Upper lobe of left lung (tissue), 6 donors: Measurements from ENCODE around the gene KCNK2. TPM values are rescaled to one million over a fixed set of nuclear protein-coding genes. Genes with fewer than 3 reads are reported as not detected.

Source experiments
- ATAC-seq, 2 donors: fragments of 200-7000 bp; cut with Tn5 transposase; one replicate each; pipeline ENCODE4 v1.9.1; 2022; ENCODE audit warnings: mild to moderate bottlenecking in 2 of 2, moderate library complexity in 2 of 2; ENCODE audit not compliant: low FRiP score in 2 of 2
- DNase-seq, 2 donors: peaks; one replicate each; pipeline ENCODE4 v3.0.0-alpha.2; 2019 to 2020
- H3K27ac ChIP-seq, 4 donors: fragments of 200-600 bp; sonication (generic); one replicate each; pipeline ENCODE4 v1.5.1; 2016 to 2019
- H3K27me3 ChIP-seq, 4 donors: fragments of 200-600 bp; sonication (generic); one replicate each; pipeline ENCODE4 v1.5.1; 2017 to 2019
- H3K36me3 ChIP-seq, 4 donors: fragments of 200-600 bp; sonication (generic); one replicate each; pipeline ENCODE4 v1.5.1; 2016 to 2019
- H3K4me1 ChIP-seq, 4 donors: fragments of 200-600 bp; sonication (generic); one replicate each; pipeline ENCODE4 v1.5.1; 2018 to 2019
- H3K4me3 ChIP-seq, 4 donors: fragments of 200-600 bp; sonication (generic); one replicate each; pipeline ENCODE4 v1.5.1; 2017 to 2019; ENCODE audit warnings: mild to moderate bottlenecking in 2 of 4, moderate library complexity in 1 of 4
- H3K9me3 ChIP-seq, 4 donors: fragments of 200-600 bp; sonication (generic); one replicate each; pipeline ENCODE4 v1.5.1; 2018 to 2019
- EP300 ChIP-seq, 4 donors: sonication (generic); formaldehyde crosslinking; IDR thresholded peaks; one replicate each; pipeline ENCODE4 v1.5.1; 2017; ENCODE audit warnings: antibody characterized with exemption in 4 of 4, control low read depth in 2 of 4
- POLR2A ChIP-seq, 4 donors: fragments of 450-650 bp; IDR thresholded peaks; one replicate each; pipeline ENCODE4 v1.5.1; 2016 to 2017; ENCODE audit warnings: antibody characterized with exemption in 4 of 4, mild to moderate bottlenecking in 2 of 4
- POLR2AphosphoS5 ChIP-seq, 2 donors: sonication (generic); formaldehyde crosslinking; IDR thresholded peaks; one replicate each; pipeline ENCODE4 v1.5.1; 2017; ENCODE audit warnings: antibody characterized with exemption in 2 of 2
- WGBS, 2 donors: methylation state at CpG; one replicate each; pipeline ENCODE4 v1.1.5; 2017 to 2018; 5-methylcytosine and 5-hydroxymethylcytosine counted together
- total RNA-seq, 6 donors: library from RNA; depleted of rRNA in 4 of 6; stranded (reverse); fragments of >200 nt in 4 of 6; gene quantifications; one replicate each; pipeline versions ENCODE4 v1.1.0 to v1.2.1, GENCODE V29; 2016 to 2021
- TF ChIP-seq, protein P1 (sequence below), 6 experiments: fragments of 450-650 bp in 4 of 6; fragments of 200-600 bp in 2 of 6; sonication (generic) in 2 of 6; IDR thresholded peaks; one replicate each; pipeline ENCODE4 v1.5.1; 2016 to 2019; ENCODE audit warnings: antibody characterized with exemption in 6 of 6
- donor health status: DM: no; HTN: no; CAD: no; lungs with moderate emphysema.
- donor health status: DM: no; HTN: yes; CAD: no; lungs with severe emphysema.

Gene KCNK2
- total RNA-seq, 6 donors from 2014 or later: 0.20 to 2.4 (median 0.33) TPM; not detected in 2

DNA sequence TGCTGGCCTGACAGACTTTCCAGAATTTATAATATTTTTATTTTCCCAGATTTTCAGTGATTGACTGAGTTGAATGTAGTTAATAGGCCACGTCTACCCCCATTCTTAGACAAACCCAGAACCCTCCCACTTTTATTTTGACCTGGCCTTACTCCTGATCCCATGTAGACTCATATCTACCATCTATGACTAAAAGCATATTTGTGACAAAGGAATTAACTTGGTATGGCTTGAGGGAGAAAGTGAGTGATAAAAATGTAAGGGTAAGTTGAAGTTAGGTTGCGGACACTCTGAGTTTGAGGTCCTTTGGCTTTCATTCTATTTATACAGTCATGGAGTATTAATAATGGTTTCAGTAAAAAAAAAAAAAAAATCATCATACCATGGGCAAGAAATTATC, 168.4 kb downstream of the KCNK2 start:
- Histone ChIP-seq H3K27me3 (no peaks in the 10 kb centered on the region), H3K36me3 (no peaks in the 10 kb centered on the region), H3K27ac (no peak overlapping the region), H3K4me1 (no peaks in the 10 kb centered on the region), H3K4me3 (no peak overlapping the region), H3K9me3 (no peaks in the 10 kb centered on the region)
- no peak for ATAC-seq
- 93 to 96% methylated on average over 2 of the region's 2 CpGs for WGBS, 2 donors
- no peak for DNase-seq
- TF ChIP-seq EP300 (IDR thresholded peaks at IDR 0.05) (no peak), POLR2A (IDR thresholded peaks at IDR 0.05) (no peak), POLR2AphosphoS5 (IDR thresholded peaks at IDR 0.05) (no peak)
- TF ChIP-seq, protein P1, sequence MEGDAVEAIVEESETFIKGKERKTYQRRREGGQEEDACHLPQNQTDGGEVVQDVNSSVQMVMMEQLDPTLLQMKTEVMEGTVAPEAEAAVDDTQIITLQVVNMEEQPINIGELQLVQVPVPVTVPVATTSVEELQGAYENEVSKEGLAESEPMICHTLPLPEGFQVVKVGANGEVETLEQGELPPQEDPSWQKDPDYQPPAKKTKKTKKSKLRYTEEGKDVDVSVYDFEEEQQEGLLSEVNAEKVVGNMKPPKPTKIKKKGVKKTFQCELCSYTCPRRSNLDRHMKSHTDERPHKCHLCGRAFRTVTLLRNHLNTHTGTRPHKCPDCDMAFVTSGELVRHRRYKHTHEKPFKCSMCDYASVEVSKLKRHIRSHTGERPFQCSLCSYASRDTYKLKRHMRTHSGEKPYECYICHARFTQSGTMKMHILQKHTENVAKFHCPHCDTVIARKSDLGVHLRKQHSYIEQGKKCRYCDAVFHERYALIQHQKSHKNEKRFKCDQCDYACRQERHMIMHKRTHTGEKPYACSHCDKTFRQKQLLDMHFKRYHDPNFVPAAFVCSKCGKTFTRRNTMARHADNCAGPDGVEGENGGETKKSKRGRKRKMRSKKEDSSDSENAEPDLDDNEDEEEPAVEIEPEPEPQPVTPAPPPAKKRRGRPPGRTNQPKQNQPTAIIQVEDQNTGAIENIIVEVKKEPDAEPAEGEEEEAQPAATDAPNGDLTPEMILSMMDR (IDR thresholded peaks at IDR 0.05): no peak

DNA sequence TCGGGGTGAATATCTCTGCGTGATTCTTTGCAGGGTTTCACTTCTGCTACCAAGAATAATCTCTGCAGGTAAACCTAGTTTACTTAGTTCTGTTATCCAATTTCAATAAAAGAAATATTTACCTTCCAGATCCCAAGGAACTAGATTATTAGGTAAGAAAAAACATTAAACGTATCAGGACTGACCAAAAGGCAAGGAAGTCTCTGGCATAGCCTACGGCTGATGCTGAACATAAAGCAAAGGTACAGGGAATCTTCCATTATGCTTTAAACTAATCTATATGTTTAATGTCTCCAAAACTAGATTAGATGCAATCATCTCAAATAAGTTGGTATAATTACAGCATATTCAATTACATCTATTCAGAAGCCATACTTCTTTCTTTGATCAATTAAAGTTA, 168.9 kb downstream of the KCNK2 start:
- Histone ChIP-seq H3K9me3 (no peaks in the 10 kb centered on the region), H3K4me3 (no peak overlapping the region), H3K4me1 (no peaks in the 10 kb centered on the region), H3K27ac (no peak overlapping the region), H3K36me3 (no peaks in the 10 kb centered on the region), H3K27me3 (no peaks in the 10 kb centered on the region)
- no peak for TF ChIP-seq EP300 (IDR thresholded peaks at IDR 0.05)
- TF ChIP-seq, protein P1 (IDR thresholded peaks at IDR 0.05): no peak
- TF ChIP-seq POLR2A (IDR thresholded peaks at IDR 0.05): no peak
- TF ChIP-seq POLR2AphosphoS5 (IDR thresholded peaks at IDR 0.05): no peak
- WGBS, 2 donors: 91 to 95% methylated on average over 4 of the region's 4 CpGs
- ATAC-seq: no peak
- no peak for DNase-seq

DNA sequence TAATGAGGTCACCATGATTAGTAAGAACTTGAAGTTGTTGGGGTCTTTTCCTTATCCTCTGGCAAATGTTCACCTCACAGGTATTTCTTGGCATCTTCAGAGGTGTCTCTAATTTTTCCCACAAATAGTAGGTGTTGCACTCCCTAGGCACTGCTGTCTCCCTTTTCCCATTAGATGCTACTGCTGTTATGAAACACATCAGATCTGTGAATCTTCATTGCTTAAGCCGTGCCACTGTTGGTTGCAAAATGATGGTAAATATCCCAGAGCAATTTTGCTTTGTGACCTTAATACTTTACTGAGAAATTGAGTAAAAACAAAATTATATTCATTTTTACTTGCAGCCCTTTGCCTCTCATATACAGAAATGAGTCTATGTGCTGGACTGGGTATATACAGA, 169.6 kb downstream of the KCNK2 start:
- no peak for ATAC-seq

DNA sequence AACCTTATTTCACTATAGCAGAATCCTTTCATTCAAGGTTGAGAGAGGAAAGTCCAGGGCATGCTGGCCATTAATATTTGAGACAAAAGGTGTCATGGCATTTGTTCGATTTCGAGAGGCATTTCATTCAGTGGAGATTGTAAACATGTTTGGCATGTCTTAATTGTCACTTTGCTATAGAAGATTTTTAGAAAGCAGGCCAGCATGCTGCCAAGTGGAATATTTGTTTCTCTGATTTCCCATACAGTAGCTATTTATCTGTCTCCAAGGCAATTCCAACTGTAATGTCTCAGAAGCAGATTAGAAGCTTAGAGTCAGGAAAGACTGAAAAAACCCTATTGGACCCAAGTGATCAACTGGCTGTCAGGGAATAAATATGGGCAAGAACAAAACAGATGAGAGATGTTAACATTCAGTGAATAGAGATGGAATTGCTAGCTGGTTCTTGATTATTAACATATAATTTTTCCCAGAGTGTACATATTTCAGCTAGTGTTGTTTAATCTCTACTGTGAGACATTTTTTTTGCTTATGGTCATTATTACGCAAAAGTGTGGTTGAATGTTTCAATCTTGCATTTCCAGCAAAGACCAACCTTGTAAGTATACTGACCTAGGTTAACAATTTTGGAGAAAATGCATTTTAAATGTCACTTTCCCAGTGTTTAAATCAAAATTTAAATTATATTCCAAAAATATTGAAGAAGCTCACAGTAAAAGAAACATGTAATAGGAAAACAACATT, 174.6 kb downstream of the KCNK2 start:
- WGBS, 2 donors: 66 to 71% methylated on average over 3 of the region's 3 CpGs
- Histone ChIP-seq H3K36me3 (no peaks in the 10 kb centered on the region), H3K9me3 (no peaks in the 10 kb centered on the region), H3K27me3 (no peaks in the 10 kb centered on the region), H3K4me3 (no peak overlapping the region), H3K4me1 (no peaks in the 10 kb centered on the region), H3K27ac (no peak overlapping the region)
- no peak for ATAC-seq
- no peak for DNase-seq
- TF ChIP-seq POLR2A (IDR thresholded peaks at IDR 0.05): no peak
- TF ChIP-seq, protein P1 (IDR thresholded peaks at IDR 0.05): no peak
- TF ChIP-seq POLR2AphosphoS5 (IDR thresholded peaks at IDR 0.05): no peak
- TF ChIP-seq EP300 (IDR thresholded peaks at IDR 0.05): no peak

More for the DNA sequence above, 169.6 kb downstream of the KCNK2 start:
- Histone ChIP-seq H3K4me3 (no peak overlapping the region), H3K36me3 (no peaks in the 10 kb centered on the region), H3K9me3 (no peaks in the 10 kb centered on the region), H3K27ac (no peak overlapping the region), H3K27me3 (no peaks in the 10 kb centered on the region), H3K4me1 (no peaks in the 10 kb centered on the region)
- WGBS, 2 donors: 87 to 97% methylated on average over 1 of the region's 1 CpG
- DNase-seq: no peak
- TF ChIP-seq POLR2AphosphoS5 (IDR thresholded peaks at IDR 0.05): no peak
- no peak for TF ChIP-seq POLR2A (IDR thresholded peaks at IDR 0.05)
- TF ChIP-seq EP300 (IDR thresholded peaks at IDR 0.05): no peak
- TF ChIP-seq, protein P1 (IDR thresholded peaks at IDR 0.05): no peak

DNA sequence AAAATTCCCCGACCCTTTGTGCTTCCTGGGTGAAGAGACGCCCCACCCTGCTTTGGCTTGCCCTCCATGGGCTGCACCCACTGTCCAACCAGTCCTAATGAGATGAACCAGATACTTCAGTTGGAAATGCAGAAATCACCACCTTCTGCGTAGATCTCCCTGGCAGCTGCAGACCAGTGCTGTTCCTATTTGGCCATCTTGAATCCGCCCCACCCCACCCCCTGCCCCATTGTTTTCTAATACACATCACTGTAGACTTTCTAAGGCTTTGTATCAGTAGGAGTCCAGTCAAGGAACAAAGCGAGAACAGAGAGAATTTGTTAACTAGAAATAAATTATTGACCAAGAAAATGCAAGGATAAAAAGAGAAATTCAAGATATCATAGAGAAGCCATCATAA, 178.2 kb downstream of the KCNK2 start:
- Histone ChIP-seq H3K27me3 (no peaks in the 10 kb centered on the region), H3K4me3 (no peak overlapping the region), H3K9me3 (no peaks in the 10 kb centered on the region), H3K4me1 (no peaks in the 10 kb centered on the region), H3K36me3 (no peaks in the 10 kb centered on the region), H3K27ac (no peak overlapping the region)
- no peak for TF ChIP-seq POLR2AphosphoS5 (IDR thresholded peaks at IDR 0.05)
- no peak for TF ChIP-seq EP300 (IDR thresholded peaks at IDR 0.05)
- TF ChIP-seq, protein P1 (IDR thresholded peaks at IDR 0.05): no peak
- TF ChIP-seq POLR2A (IDR thresholded peaks at IDR 0.05): no peak
- 85 to 95% methylated on average over 5 of the region's 5 CpGs for WGBS, 2 donors
- no peak for DNase-seq
- no peak for ATAC-seq
